ENCODE results near the gene DHX58. TPM values are rescaled to one million over a fixed set of nuclear protein-coding genes. Genes with fewer than 3 reads are reported as not detected.

DHX58 gene
- total RNA-seq, 1 donor from 2014 or later, result 11.3 TPM

DNA sequence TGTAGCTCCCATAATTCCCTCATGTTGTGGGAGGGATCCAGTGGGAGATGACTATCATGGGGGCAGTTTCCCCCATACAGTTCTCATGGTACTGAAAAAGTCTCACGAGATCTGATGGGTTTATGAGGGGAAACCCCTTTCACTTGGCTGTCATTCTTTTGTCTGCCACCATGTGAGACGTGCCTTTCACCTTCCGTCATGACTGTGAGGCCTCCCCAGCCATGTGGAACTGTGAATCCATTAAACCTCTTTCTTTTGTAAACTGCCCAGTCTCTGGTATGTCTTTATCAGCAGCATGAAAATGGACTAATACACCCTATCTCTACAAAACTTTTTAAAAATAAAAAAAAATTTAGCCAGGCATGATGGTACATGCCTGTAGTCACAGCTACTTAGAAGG, 55.9 kb downstream of the DHX58 start:
- no peak for DNase-seq (ENCODE audit: extremely low read depth, low read depth, low spot score)

DNA sequence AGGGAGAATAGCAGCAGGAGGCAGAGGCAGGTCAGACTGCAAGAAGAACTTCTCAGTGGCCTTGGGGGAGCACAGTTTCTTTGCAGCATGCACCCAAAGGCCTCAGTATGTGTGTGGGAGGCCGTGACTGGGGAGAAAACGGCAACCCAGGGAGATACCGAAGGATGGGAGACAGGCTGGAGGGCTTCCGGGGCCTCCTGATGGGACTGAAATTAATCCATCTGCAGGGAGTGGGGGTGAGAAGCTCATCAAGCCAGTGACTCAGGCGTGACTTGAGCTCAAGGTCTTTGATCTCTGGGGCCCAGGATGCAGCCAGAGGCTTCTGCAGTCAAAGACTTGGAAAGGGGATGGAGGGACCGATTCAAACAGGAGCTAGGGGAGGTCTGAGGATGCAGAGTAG, 57.0 kb downstream of the DHX58 start:
- no peak for DNase-seq (ENCODE audit: extremely low read depth, low read depth, low spot score)

DNA sequence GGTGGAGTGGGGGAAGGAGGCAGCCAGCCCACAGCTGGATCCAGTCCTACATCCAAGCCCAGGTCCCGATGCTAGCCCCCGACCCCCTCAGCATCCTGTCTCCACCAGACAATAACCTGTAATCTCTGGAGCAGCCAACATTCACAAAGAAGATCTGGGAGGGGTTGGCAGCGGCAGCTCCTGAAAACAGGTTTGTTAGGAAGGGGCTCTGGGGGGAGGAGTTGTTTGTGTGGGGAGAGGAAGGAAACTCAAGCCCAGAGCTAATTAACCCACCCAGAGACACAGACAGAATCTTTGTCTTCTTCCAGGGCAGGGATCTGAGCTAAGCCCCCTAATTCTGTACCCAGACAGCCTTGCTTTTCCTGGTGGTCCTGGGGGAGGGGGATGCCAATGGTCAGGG, 57.5 kb downstream of the DHX58 start:
- no peak for DNase-seq (ENCODE audit: extremely low read depth, low read depth, low spot score)

DNA sequence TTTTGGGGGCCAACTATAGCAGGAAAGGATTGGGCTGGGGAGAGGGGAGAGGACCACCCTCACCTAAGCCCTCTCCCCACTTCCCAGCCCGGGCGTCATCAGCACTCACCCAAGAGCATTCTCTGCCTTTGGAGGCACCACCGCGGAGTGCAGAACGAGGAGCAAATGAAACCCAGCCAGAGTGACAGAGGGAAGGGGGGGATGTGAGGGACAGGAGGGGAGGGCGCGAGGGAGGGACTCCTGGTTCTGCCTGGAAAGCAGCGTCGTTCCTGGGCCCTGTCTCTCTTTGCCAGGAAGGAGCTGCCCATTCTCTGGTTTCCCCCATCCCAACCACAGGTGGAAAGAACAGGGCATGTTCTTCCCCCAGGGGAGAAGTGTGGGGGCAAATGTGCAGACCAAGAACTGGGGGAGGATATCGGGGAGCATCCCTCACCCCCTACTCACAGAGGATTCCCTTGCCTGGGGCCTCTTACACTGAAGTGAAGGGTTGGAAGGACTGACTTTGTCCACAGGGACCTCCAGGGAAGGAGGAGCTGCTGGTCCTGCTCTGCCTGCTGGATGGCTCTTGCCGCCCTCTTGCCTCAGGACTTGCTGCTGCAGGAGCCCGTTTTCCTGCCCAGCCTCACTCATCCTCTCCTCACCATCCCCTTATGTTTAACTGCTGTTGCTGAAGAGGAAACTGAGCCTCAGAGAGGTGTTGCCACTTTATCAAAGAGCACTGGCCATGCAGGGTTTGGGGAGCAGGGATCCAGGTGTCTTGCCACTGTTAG, 58.6 kb downstream of the DHX58 start:
- DNase-seq (ENCODE audit: extremely low read depth, low read depth, low spot score), result no peak

- DNase-seq (ENCODE audit: extremely low read depth, low read depth, low spot score), result no peak
These were observed 60.1 kb downstream of the DHX58 start for GRCh38 chr17:42052346-42052877.

DNA sequence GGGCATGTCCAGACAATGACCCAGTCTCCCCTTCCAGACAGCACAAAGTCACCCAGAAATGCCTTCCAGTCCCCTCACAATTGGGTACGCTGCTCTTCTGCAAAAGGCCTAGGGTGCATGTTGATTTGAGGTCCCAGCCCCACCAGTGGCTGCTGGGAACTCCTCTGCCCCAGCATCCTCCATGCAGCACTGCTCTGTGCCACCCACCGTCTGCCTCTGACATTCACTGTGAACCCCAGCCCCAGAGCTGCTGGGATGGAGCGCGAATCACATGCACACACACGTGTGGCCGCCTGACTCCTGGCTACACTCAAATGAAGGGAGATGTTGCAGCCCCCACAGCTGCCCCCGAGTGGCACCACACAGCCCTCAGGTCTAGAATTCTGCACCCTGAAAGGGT, 60.9 kb downstream of the DHX58 start:
- no peak for DNase-seq (ENCODE audit: extremely low read depth, low read depth, low spot score)

Other genes starting within 250 kb of the DHX58 start
- 15.4 and 15.8 TPM in 2 replicates for gene KLHL11, start 247.3 kb downstream of the DHX58 start, total RNA-seq
- gene ACLY, start 193.8 kb downstream of the DHX58 start, total RNA-seq, result 286 and 388 TPM in 2 replicates
- gene ODAD4, start 182.1 kb downstream of the DHX58 start, total RNA-seq, result 0.15 and 0.58 TPM in 2 replicates
- gene CNP, start 145.9 kb downstream of the DHX58 start, total RNA-seq, result 79.3 and 97.1 TPM in 2 replicates
- gene DNAJC7, start 95.3 kb downstream of the DHX58 start, total RNA-seq, result 76.2 and 77.3 TPM in 2 replicates
- 90.9 and 95.7 TPM in 2 replicates for gene NKIRAS2, start 92.6 kb downstream of the DHX58 start, total RNA-seq
- 0.70 TPM in 1 of 2 replicates, not detected in the other for gene C17orf113, start 62.1 kb downstream of the DHX58 start, total RNA-seq
- not detected in 2 replicates for gene ZNF385C, start 14.2 kb downstream of the DHX58 start, total RNA-seq
- 24.1 and 26.2 TPM in 2 replicates for gene KAT2A, start 8.7 kb upstream of the DHX58 start, total RNA-seq
- not detected in 2 replicates for gene HSPB9, start 10.1 kb upstream of the DHX58 start, total RNA-seq
- gene RAB5C, start 42.3 kb upstream of the DHX58 start, total RNA-seq, result 224 and 227 TPM in 2 replicates
- 0.05 and 0.70 TPM in 2 replicates for gene KCNH4, start 68.4 kb upstream of the DHX58 start, total RNA-seq
- not detected in 2 replicates for gene HCRT, start 72.7 kb upstream of the DHX58 start, total RNA-seq
- 13.7 and 14.3 TPM in 2 replicates for gene GHDC, start 81.8 kb upstream of the DHX58 start, total RNA-seq
- 31.0 and 48.5 TPM in 2 replicates for gene STAT5B, start 163.7 kb upstream of the DHX58 start, total RNA-seq
- 14.6 and 21.9 TPM in 2 replicates for gene STAT5A, start 175.8 kb upstream of the DHX58 start, total RNA-seq

Measured in glomerular endothelial cell (primary cell).